Loucy (cell line): Measurements from ENCODE around the gene MYO9A.
"Not testable (repeated sequence)": the region's sequence is repeated elsewhere in the genome, so short reads cannot be mapped to it uniquely, and the experiment has no call there.

Source experiments
- H2AFZ ChIP-seq: fragments of 200-600 bp; sonication (generic); 2 replicates; pipeline ENCODE4 v1.6.0; 2016; ENCODE audit warnings: antibody characterized with exemption, mild to moderate bottlenecking, low read length, moderate library complexity
- H3F3A ChIP-seq: fragments of 200-600 bp; 2 replicates; pipeline ENCODE4 v1.6.0; 2016; ENCODE audit warnings: antibody characterized with exemption, low read depth, mild to moderate bottlenecking
- H3K27me3 ChIP-seq: fragments of 200-600 bp; sonication (generic); 2 replicates; pipeline ENCODE4 v1.6.1; 2014; ENCODE audit warnings: low read length, mild to moderate bottlenecking; ENCODE audit not compliant: insufficient read depth, poor library complexity, severe bottlenecking
- H3K36me3 ChIP-seq: fragments of 200-600 bp; sonication (generic); 2 replicates; pipeline ENCODE4 v1.6.1; 2016; ENCODE audit warnings: low read length; ENCODE audit not compliant: insufficient read depth
- H3K4me1 ChIP-seq: fragments of 200-600 bp; sonication (generic); 2 replicates; pipeline ENCODE4 v1.5.1; 2014; ENCODE audit warnings: low read length, mild to moderate bottlenecking; ENCODE audit not compliant: insufficient read depth, poor library complexity, severe bottlenecking
- H3K4me2 ChIP-seq: fragments of 200-600 bp; sonication (generic); 2 replicates; pipeline ENCODE4 v1.6.0; 2014; ENCODE audit warnings: antibody characterized with exemption, low read length, low read depth, mild to moderate bottlenecking; ENCODE audit not compliant: poor library complexity, severe bottlenecking
- H3K4me3 ChIP-seq: fragments of 200-600 bp; sonication (generic); 2 replicates; pipeline ENCODE4 v1.5.1; 2014; ENCODE audit warnings: low read length, mild to moderate bottlenecking, mixed read lengths; ENCODE audit not compliant: poor library complexity, severe bottlenecking
- H3K79me2 ChIP-seq: fragments of 200-600 bp; sonication (generic); 2 replicates; pipeline ENCODE4 v1.6.1; 2014; ENCODE audit warnings: low read length; ENCODE audit not compliant: insufficient read depth
- H3K9ac ChIP-seq: fragments of 200-600 bp; sonication (generic); 2 replicates; pipeline ENCODE4 v1.6.0; 2014; ENCODE audit warnings: mild to moderate bottlenecking, low read depth, low read length, moderate library complexity; ENCODE audit not compliant: poor library complexity, severe bottlenecking
- H3K9me2 ChIP-seq: fragments of 200-600 bp; sonication (generic); replicated peaks from 2 replicates; pipeline ENCODE4 v1.6.1; 2016; ENCODE audit warnings: low read depth, low read length, mixed read lengths
- H3K9me3 ChIP-seq: fragments of 200-600 bp; sonication (generic); 2 replicates; pipeline ENCODE4 v1.6.1; 2014; ENCODE audit warnings: mild to moderate bottlenecking, antibody characterized with exemption, low read length, low read depth; ENCODE audit not compliant: insufficient read depth
- H4K20me1 ChIP-seq: fragments of 200-600 bp; sonication (generic); 2 replicates; pipeline ENCODE4 v1.6.0; 2014; ENCODE audit warnings: antibody characterized with exemption, low read length, mild to moderate bottlenecking; ENCODE audit not compliant: insufficient read depth, poor library complexity, severe bottlenecking
- CTCF ChIP-seq: fragments of 200-600 bp; sonication (generic); conservative IDR thresholded peaks from 2 replicates; pipeline ENCODE4 v1.5.1; 2014; ENCODE audit warnings: mild to moderate bottlenecking, antibody characterized with exemption, low read length
- EZH2phosphoT487 ChIP-seq: fragments of 200-600 bp; IDR thresholded peaks from 2 replicates; pipeline ENCODE4 v1.6.1; 2018; ENCODE audit warnings: antibody characterized with exemption, mild to moderate bottlenecking, moderate library complexity, borderline replicate concordance

MYO9A gene

DNA sequence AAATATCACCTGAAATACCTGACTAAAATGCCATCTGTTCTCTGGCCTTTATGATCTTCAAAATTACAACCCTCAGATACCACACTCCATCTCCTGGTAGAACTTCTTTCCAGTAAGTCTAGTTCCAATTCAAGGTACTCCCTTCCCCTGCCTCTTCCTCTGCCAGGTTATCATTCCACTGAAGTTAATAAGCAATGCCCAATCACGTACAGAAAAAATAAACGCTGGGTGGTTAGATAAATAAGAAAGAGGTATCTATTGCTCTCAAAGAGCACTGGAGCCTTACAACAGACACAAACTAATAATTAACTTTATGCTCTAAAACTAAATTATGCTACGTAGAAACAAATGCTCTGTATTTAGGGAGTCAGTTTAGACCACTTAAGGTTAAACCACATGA is 112.5 kb downstream of the MYO9A start:
- Histone ChIP-seq H3K9me2 (no peaks in the 10 kb centered on the region), H3K9me3 (no peaks in the 10 kb centered on the region), H3K79me2 (no peaks in the 10 kb centered on the region), H3K27me3 (no peaks in the 10 kb centered on the region), H3K4me2 (no peak overlapping the region), H3K4me1 (no peaks in the 10 kb centered on the region), H3K4me3 (no peak overlapping the region), H4K20me1 (no peaks in the 10 kb centered on the region), H3K36me3 (peaks cover 37% of the 10 kb centered on the region), H3F3A (no peaks in the 10 kb centered on the region), H2AFZ (no peak overlapping the region), H3K9ac (no peak overlapping the region)
- TF ChIP-seq CTCF (no peak), EZH2phosphoT487 (no peak)

GRCh38 chr15:71999807-72000206 is 118.1 kb downstream of the MYO9A start:
- Histone ChIP-seq H3K4me1 (no peaks in the 10 kb centered on the region), H3K4me2 (no peak overlapping the region), H3K27me3 (no peaks in the 10 kb centered on the region), H4K20me1 (no peaks in the 10 kb centered on the region), H3K79me2 (no peaks in the 10 kb centered on the region), H3K36me3 (peaks cover 18% of the 10 kb centered on the region; the same call in 1 of the 2 replicates), H3F3A (no peaks in the 10 kb centered on the region), H3K9ac (no peak overlapping the region), H3K4me3 (no peak overlapping the region), H2AFZ (no peak overlapping the region), H3K9me3 (no peaks in the 10 kb centered on the region), H3K9me2 (no peaks in the 10 kb centered on the region)
- TF ChIP-seq CTCF = no peak
- TF ChIP-seq EZH2phosphoT487 = no peak

DNA sequence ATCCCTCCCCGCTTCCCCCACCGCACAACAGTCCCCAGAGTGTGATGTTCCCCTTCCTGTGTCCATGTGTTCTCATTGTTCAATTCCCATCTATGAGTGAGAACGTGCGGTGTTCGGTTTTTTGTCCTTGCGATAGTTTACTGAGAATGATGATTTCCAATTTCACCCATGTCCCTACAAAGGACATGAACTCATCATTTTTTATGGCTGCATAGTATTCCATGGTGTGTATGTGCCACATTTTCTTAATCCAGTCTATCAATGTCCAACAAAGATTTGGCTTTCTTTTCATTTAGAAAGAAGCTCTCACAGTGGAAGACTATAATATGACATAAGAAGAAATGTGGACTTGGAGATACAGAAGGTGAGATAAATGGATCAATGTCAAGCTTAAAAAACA is 119.2 kb downstream of the MYO9A start:
- peaks cover 18% of the 10 kb centered on the region; the same call in 1 of the 2 replicates for H3K36me3 ChIP-seq

DNA sequence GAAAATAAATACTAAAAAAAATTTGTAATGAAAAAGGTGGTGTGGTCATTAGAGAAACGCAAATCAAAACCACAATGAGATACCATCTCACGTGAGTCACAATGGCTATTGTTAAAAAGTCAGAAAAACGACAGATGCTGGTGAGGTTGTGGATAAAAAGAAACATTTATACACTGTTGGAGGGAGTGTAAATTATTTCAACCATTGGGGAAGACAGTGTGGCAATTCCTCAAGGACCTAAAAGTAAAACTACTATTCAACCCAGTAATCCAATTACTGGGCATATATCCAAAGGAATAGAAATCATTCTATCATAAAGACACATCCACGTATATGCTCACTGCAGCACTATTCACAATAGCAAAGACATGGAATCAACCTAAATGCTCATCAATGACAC is 120.3 kb downstream of the MYO9A start:
- H2AFZ ChIP-seq = no peak overlapping the region
- no peak overlapping the region for H3K4me3 ChIP-seq
- H3K27me3 ChIP-seq = no peaks in the 10 kb centered on the region
- H3K36me3 ChIP-seq = peaks cover 18% of the 10 kb centered on the region; the same call in 1 of the 2 replicates
- H3K9me3 ChIP-seq = no peaks in the 10 kb centered on the region
- no peak overlapping the region for H3K4me2 ChIP-seq
- no peak overlapping the region for H3K9ac ChIP-seq
- TF ChIP-seq CTCF (no peak), EZH2phosphoT487 (no peak)
- H3K9me2 ChIP-seq = no peaks in the 10 kb centered on the region
- H3F3A ChIP-seq = no peaks in the 10 kb centered on the region
- H4K20me1 ChIP-seq = no peaks in the 10 kb centered on the region
- no peaks in the 10 kb centered on the region for H3K79me2 ChIP-seq
- H3K4me1 ChIP-seq = no peaks in the 10 kb centered on the region

More for the DNA sequence above, 119.2 kb downstream of the MYO9A start:
- not testable (repeated sequence) for H3K79me2 ChIP-seq, H3K4me3 ChIP-seq, H3K27me3 ChIP-seq, H3K4me1 ChIP-seq, H2AFZ ChIP-seq, H4K20me1 ChIP-seq, H3K4me2 ChIP-seq, H3K9me3 ChIP-seq, H3F3A ChIP-seq, H3K9me2 ChIP-seq, H3K9ac ChIP-seq
